Renal cortex interstitium (tissue), 11 donors: ENCODE data around the gene B4GALNT3. TPM values are rescaled to one million over a fixed set of nuclear protein-coding genes. Genes with fewer than 3 reads are reported as not detected.

Experiments
- DNase-seq, 11 donors: peaks; one replicate each; pipeline ENCODE4 v3.0.0-alpha.2; 2013; ENCODE audit warnings: low read depth in 9 of 11, low spot score in 4 of 11; ENCODE audit errors: extremely low read depth in 1 of 11
- polyA plus RNA-seq, 3 donors: library from polyadenylated mRNA; unstranded; fragments of 120-200 nt; gene quantifications; one replicate each; pipeline ENCODE4 v1.2.1, GENCODE V29; 2013; ENCODE audit not compliant: insufficient read length in 3 of 3

The B4GALNT3 gene
- polyA plus RNA-seq, 3 donors = 14.1 to 17.3 (median 15.7) TPM

GRCh38 chr12:601976-602699 lies 142.4 kb downstream of the B4GALNT3 start:
- DNase-seq = no peak

- DNase-seq = no peak
These were observed 142.9 kb downstream of the B4GALNT3 start for GRCh38 chr12:602700-603068.

- DNase-seq = no peak
These were observed 145.2 kb downstream of the B4GALNT3 start for GRCh38 chr12:604956-605355.

GRCh38 chr12:607541-608001 lies 147.8 kb downstream of the B4GALNT3 start:
- DNase-seq = no peak

- DNase-seq = no peak
These were observed 148.7 kb downstream of the B4GALNT3 start for GRCh38 chr12:608413-608812.

- no peak for DNase-seq
These were observed 149.2 kb downstream of the B4GALNT3 start for GRCh38 chr12:608921-609320.

GRCh38 chr12:611721-612120 lies 152.0 kb downstream of the B4GALNT3 start:
- DNase-seq = no peak

GRCh38 chr12:612293-612692 lies 152.6 kb downstream of the B4GALNT3 start:
- no peak for DNase-seq

- DNase-seq = no peak
These were observed 153.1 kb downstream of the B4GALNT3 start for GRCh38 chr12:612886-613285.

Other genes with a start within 250 kb of the B4GALNT3 start
- gene SLC6A12, start 245.8 kb upstream of the B4GALNT3 start, polyA plus RNA-seq = 10 to 100 TPM; 11.7 to 19.5 (median 15.0) TPM
- 10 to 100 TPM; 39.9 to 64.9 (median 51.3) TPM for gene SLC6A13, start 197.1 kb upstream of the B4GALNT3 start, polyA plus RNA-seq
- gene KDM5A, start 70.6 kb upstream of the B4GALNT3 start, polyA plus RNA-seq = 10 to 100 TPM; 44.6 to 50.0 (median 45.4) TPM
- 10 to 100 TPM; 21.1 to 30.4 (median 24.9) TPM for gene CCDC77, start 58.3 kb upstream of the B4GALNT3 start, polyA plus RNA-seq
- 1 to 10 TPM in 2 of 3 donors, under 1 TPM in 1; 0.89 to 2.0 (median 1.4) TPM for gene NINJ2, start 203.5 kb downstream of the B4GALNT3 start, polyA plus RNA-seq